Measurements from ENCODE around the gene PHLDB1.

GRCh38 chr11:118633979-118634378 lies 26.6 kb downstream of the PHLDB1 start:
- TF ChIP-seq, protein P1, sequence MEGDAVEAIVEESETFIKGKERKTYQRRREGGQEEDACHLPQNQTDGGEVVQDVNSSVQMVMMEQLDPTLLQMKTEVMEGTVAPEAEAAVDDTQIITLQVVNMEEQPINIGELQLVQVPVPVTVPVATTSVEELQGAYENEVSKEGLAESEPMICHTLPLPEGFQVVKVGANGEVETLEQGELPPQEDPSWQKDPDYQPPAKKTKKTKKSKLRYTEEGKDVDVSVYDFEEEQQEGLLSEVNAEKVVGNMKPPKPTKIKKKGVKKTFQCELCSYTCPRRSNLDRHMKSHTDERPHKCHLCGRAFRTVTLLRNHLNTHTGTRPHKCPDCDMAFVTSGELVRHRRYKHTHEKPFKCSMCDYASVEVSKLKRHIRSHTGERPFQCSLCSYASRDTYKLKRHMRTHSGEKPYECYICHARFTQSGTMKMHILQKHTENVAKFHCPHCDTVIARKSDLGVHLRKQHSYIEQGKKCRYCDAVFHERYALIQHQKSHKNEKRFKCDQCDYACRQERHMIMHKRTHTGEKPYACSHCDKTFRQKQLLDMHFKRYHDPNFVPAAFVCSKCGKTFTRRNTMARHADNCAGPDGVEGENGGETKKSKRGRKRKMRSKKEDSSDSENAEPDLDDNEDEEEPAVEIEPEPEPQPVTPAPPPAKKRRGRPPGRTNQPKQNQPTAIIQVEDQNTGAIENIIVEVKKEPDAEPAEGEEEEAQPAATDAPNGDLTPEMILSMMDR (IDR thresholded peaks at IDR 0.05) = no peak
- TF ChIP-seq POLR2A (IDR thresholded peaks at IDR 0.05) = no peak
